HCT116 (cell line): ENCODE results near the gene CMTM8.

Source experiments
- CEBPB ChIP-seq: IDR thresholded peaks from 2 replicates; pipeline ENCODE4 v1.6.1; 2012; ENCODE audit warnings: low read depth
- EZH2 ChIP-seq: fragments of 200-600 bp; sonication (generic); IDR thresholded peaks from 2 replicates; pipeline ENCODE4 v1.6.1; 2017; ENCODE audit warnings: antibody characterized with exemption, mixed run types
- EZH2phosphoT487 ChIP-seq: fragments of 200-600 bp; IDR thresholded peaks from 2 replicates; pipeline ENCODE4 v1.6.1; 2018; ENCODE audit warnings: antibody characterized with exemption, borderline replicate concordance
- POLR2A ChIP-seq: IDR thresholded peaks from 2 replicates; pipeline ENCODE4 v1.7.0; 2011; ENCODE audit warnings: borderline replicate concordance; ENCODE audit not compliant: insufficient read depth, insufficient read length; ENCODE audit errors: extremely low read depth
- POLR2AphosphoS5 ChIP-seq: IDR thresholded peaks from 2 replicates; pipeline ENCODE4 v1.6.1; 2011; ENCODE audit warnings: mild to moderate bottlenecking, low read depth, low read length, moderate library complexity
- SIN3A ChIP-seq: IDR thresholded peaks from 2 replicates; pipeline ENCODE4 v1.6.1; 2012; ENCODE audit warnings: low read depth
- SP1 ChIP-seq: IDR thresholded peaks from 2 replicates; pipeline ENCODE4 v1.6.1; 2012; ENCODE audit warnings: low read depth
- YY1 ChIP-seq: IDR thresholded peaks from 2 replicates; pipeline ENCODE4 v1.6.1; 2011; ENCODE audit warnings: low read length, low read depth, moderate library complexity, mild to moderate bottlenecking; ENCODE audit not compliant: insufficient replicate concordance; ENCODE audit errors: extremely low read depth
- ZFX ChIP-seq: fragments of 450-650 bp; IDR thresholded peaks from 2 replicates; pipeline ENCODE4 v1.6.1; 2017
- TF ChIP-seq, protein P1 (sequence below), 3 experiments: fragments of 200-600 bp in 1 of 3; sonication (generic) in 1 of 3; IDR thresholded peaks in 2 of 3; conservative IDR thresholded peaks in 1 of 3; 2 replicates each; pipeline ENCODE4 v1.5.1; 2012 to 2017; ENCODE audit warnings: low read depth in 2 of 3, low read length in 2 of 3, antibody characterized with exemption in 1 of 3, borderline replicate concordance in 1 of 3, control low read depth in 1 of 3, mild to moderate bottlenecking in 1 of 3, mixed read lengths in 1 of 3, mixed run types in 1 of 3, moderate library complexity in 1 of 3; ENCODE audit not compliant: insufficient read depth in 1 of 3
- TF ChIP-seq, protein P2 (sequence below): IDR thresholded peaks from 2 replicates; pipeline ENCODE4 v1.6.1; 2012
- TF ChIP-seq, protein P3 (sequence below): IDR thresholded peaks from 2 replicates; pipeline ENCODE4 v1.6.1; 2012

DNA sequence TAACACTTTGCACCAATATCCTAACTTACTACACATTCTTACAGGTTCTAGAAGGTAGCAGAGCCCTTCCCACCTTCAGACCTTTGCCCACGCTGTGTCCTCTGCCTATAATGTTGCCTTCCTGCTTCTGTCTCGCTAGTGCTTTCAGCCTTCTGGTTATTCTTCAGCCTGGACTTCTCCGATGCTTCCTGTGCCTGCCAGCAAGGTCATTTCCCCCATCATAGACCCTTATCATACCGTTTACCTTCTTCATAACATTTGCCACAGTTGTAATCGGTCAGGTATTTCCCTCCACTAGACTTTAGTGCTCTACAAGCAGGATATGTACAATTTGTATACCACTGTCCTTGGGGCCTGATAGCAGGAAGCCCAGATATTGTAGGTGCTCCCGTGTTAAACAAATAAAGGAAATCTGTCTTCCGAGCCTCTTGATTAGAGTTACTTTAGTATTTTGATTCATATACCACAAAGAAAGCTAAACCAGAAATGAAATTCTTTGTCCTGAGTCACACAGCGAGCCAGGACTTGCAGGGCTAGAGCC, 117.3 kb downstream of the CMTM8 start:
- no peak for TF ChIP-seq POLR2A
- no peak for TF ChIP-seq EZH2
- no peak for TF ChIP-seq YY1
- TF ChIP-seq ZFX: no peak
- TF ChIP-seq, protein P1, sequence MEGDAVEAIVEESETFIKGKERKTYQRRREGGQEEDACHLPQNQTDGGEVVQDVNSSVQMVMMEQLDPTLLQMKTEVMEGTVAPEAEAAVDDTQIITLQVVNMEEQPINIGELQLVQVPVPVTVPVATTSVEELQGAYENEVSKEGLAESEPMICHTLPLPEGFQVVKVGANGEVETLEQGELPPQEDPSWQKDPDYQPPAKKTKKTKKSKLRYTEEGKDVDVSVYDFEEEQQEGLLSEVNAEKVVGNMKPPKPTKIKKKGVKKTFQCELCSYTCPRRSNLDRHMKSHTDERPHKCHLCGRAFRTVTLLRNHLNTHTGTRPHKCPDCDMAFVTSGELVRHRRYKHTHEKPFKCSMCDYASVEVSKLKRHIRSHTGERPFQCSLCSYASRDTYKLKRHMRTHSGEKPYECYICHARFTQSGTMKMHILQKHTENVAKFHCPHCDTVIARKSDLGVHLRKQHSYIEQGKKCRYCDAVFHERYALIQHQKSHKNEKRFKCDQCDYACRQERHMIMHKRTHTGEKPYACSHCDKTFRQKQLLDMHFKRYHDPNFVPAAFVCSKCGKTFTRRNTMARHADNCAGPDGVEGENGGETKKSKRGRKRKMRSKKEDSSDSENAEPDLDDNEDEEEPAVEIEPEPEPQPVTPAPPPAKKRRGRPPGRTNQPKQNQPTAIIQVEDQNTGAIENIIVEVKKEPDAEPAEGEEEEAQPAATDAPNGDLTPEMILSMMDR (IDR thresholded peaks at IDR 0.05 in 2 of 3, conservative IDR thresholded peaks at IDR 0.05 in 1 of 3; ENCODE audit: borderline replicate concordance in 1 of 3, insufficient read depth in 1 of 3, low read depth in 2 of 3, low read length in 2 of 3): no peak
- no peak for TF ChIP-seq EZH2phosphoT487
- no peak for TF ChIP-seq SIN3A
- TF ChIP-seq CEBPB: no peak
- TF ChIP-seq, protein P2, sequence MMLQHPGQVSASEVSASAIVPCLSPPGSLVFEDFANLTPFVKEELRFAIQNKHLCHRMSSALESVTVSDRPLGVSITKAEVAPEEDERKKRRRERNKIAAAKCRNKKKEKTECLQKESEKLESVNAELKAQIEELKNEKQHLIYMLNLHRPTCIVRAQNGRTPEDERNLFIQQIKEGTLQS: no peak
- no peak for TF ChIP-seq SP1
- no peak for TF ChIP-seq POLR2AphosphoS5
- TF ChIP-seq, protein P3, sequence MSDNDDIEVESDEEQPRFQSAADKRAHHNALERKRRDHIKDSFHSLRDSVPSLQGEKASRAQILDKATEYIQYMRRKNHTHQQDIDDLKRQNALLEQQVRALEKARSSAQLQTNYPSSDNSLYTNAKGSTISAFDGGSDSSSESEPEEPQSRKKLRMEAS: no peak
